Fibroblast of lung (primary cell): ENCODE results near the gene RNF115. TPM values are rescaled to one million over a fixed set of nuclear protein-coding genes. Genes with fewer than 3 reads are reported as not detected.

Experiments used
- DNase-seq, 2 donors: peaks; one replicate each; pipeline versions ENCODE4 v3.0.0 to v3.0.0-alpha.2; 2010; ENCODE audit warnings: low read depth in 2 of 2
- H2AFZ ChIP-seq: 2 replicates; pipeline ENCODE4 v1.5.1; 2012; ENCODE audit warnings: low read length, control low read depth, inconsistent platforms
- H3K27ac ChIP-seq: 2 replicates; pipeline ENCODE4 v1.5.1; 2011; ENCODE audit warnings: low read length, control low read depth; ENCODE audit not compliant: insufficient read depth
- H3K27me3 ChIP-seq: 2 replicates; pipeline ENCODE4 v1.5.1; 2011; ENCODE audit warnings: mild to moderate bottlenecking, low read length; ENCODE audit not compliant: control insufficient read depth, insufficient read depth
- H3K36me3 ChIP-seq: 2 replicates; pipeline ENCODE4 v1.5.1; 2011; ENCODE audit warnings: low read length; ENCODE audit not compliant: control insufficient read depth, insufficient read depth
- H3K4me1 ChIP-seq: 2 replicates; pipeline ENCODE4 v1.5.1; 2011; ENCODE audit warnings: low read length; ENCODE audit not compliant: control insufficient read depth, insufficient read depth; ENCODE audit errors: extremely low read depth
- H3K4me2 ChIP-seq: 2 replicates; pipeline ENCODE4 v1.5.1; 2011; ENCODE audit warnings: low read length, control low read depth; ENCODE audit not compliant: insufficient read depth; ENCODE audit errors: extremely low read depth
- H3K4me3 ChIP-seq, 4 experiments: fragments of 200-600 bp in 1 of 4; sonication (generic) in 1 of 4; replicated peaks in 1 of 4; 2 replicates each; pipeline ENCODE4 v1.5.1; 2011 to 2016; ENCODE audit warnings: low read length in 4 of 4, low read depth in 3 of 4, mild to moderate bottlenecking in 3 of 4, control low read depth in 2 of 4, inconsistent platforms in 1 of 4, mixed read lengths in 1 of 4; ENCODE audit not compliant: insufficient read depth in 1 of 4; ENCODE audit errors: control extremely low read depth in 1 of 4
- H3K79me2 ChIP-seq: 2 replicates; pipeline ENCODE4 v1.5.1; 2012; ENCODE audit warnings: mild to moderate bottlenecking, low read length, inconsistent platforms; ENCODE audit not compliant: control insufficient read depth, insufficient read depth
- H3K9ac ChIP-seq: 2 replicates; pipeline ENCODE4 v1.5.1; 2011; ENCODE audit warnings: mild to moderate bottlenecking, low read length, control low read depth; ENCODE audit not compliant: insufficient read depth
- H3K9me3 ChIP-seq: 2 replicates; pipeline ENCODE4 v1.5.1; 2012; ENCODE audit warnings: low read depth, low read length; ENCODE audit not compliant: control insufficient read depth, insufficient read depth
- H4K20me1 ChIP-seq: 2 replicates; pipeline ENCODE4 v1.5.1; 2011; ENCODE audit warnings: low read length; ENCODE audit not compliant: control insufficient read depth, insufficient read depth; ENCODE audit errors: extremely low read depth
- CTCF ChIP-seq, 2 donors: IDR thresholded peaks in 1 of 2; conservative IDR thresholded peaks in 1 of 2; 1 replicate in 1 of 2; 2 replicates in 1 of 2; pipeline ENCODE4 v1.5.1; 2011 to 2012; ENCODE audit warnings: low read length in 2 of 2, control low read depth in 1 of 2, inconsistent platforms in 1 of 2, low read depth in 1 of 2, mild to moderate bottlenecking in 1 of 2
- EZH2 ChIP-seq: IDR thresholded peaks from 2 replicates; pipeline ENCODE4 v1.5.1; 2012; ENCODE audit warnings: low read length, control low read depth, mild to moderate bottlenecking; ENCODE audit errors: missing control alignments
- polyA plus RNA-seq, 2 donors: library from polyadenylated mRNA; depleted of rRNA in 1 of 2; stranded (reverse) in 1 of 2; unstranded in 1 of 2; fragments of >200 nt; gene quantifications; 2 replicates each; pipeline ENCODE4 v1.2.1, GENCODE V29; 2011 to 2012; ENCODE audit warnings: missing spikeins in 1 of 2
- total RNA-seq: library from RNA; depleted of rRNA; stranded (reverse); fragments of >200 nt; gene quantifications from 2 replicates; pipeline ENCODE4 v1.2.1, GENCODE V29; 2014

Gene RNF115
- total and polyA plus RNA-seq, 2 donors (not counting 1 experiment from before 2014, with no cell fraction given), result 16.2 to 19.8 TPM

- no peaks in the 10 kb centered on the region for H3K9me3 ChIP-seq
- H3K27me3 ChIP-seq, result no peaks in the 10 kb centered on the region
- H3K4me2 ChIP-seq, result no peak overlapping the region
- no peak overlapping the region for H3K4me3 ChIP-seq
- H3K36me3 ChIP-seq, result peaks cover 19% of the 10 kb centered on the region
- no peak overlapping the region for H3K27ac ChIP-seq
- no peaks in the 10 kb centered on the region for H3K4me1 ChIP-seq
- H3K9ac ChIP-seq, result no peak overlapping the region
- no peak overlapping the region for H2AFZ ChIP-seq
- no peaks in the 10 kb centered on the region for H4K20me1 ChIP-seq
- TF ChIP-seq CTCF (conservative IDR thresholded peaks at IDR 0.05 in 1 of 2, IDR thresholded peaks at IDR 0.05 in 1 of 2; ENCODE audit: low read depth in 1 of 2, low read length in 2 of 2) (no peak), EZH2 (no peak)
- peaks cover 30% of the 10 kb centered on the region for H3K79me2 ChIP-seq
- DNase-seq, result no peak
Observed at GRCh38 chr1:145828367-145829026, 4.6 kb upstream of the RNF115 start.

DNA sequence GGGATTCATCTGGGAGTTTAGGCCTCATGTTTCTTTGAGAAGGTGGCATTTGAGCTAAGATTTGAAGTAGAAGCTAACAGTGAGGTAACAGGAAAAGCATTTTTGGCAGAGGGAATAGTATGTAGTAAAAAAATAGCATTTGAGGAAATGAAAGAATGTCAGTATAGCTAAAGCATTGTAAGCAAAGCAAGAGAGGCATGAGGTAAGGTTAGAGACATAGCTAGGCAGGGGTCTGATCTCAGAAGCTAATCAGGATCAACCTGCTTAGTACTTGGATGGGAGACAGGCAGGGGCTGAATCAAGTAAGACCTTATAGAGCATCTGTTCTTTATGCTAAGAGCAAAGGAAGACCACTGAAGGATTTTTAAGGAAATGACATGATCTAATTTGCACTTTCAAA lies 4.1 kb upstream of the RNF115 start:
- Histone ChIP-seq H3K79me2 (peaks cover 30% of the 10 kb centered on the region), H3K36me3 (peaks cover 17% of the 10 kb centered on the region)
- peak in 1 of 2 donors; percentile 12 for DNase-seq

DNA sequence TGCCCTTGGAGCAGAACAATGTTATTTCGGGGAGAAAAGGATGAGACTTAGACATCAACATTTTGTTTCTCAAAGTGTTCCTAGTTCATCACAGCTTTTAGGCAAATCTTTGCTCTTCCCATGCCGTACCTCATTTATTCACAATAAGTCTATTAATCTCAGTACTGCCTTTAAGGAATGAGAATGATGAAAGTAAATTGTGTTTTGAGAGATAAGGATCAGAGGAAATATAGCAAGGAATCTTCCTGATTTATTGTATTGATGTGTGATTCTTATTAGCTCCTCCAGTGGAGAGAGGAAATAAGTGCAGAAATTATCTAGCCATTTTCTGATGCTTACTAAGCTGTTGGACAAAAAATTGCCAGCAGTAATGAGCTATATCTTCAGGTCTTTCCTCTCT lies 2.1 kb upstream of the RNF115 start:
- peaks cover 14% of the 10 kb centered on the region for H3K36me3 ChIP-seq
- H3K9me3 ChIP-seq, result no peaks in the 10 kb centered on the region
- H3K4me2 ChIP-seq, result peak overlapping the region; percentile 16
- TF ChIP-seq CTCF (conservative IDR thresholded peaks at IDR 0.05 in 1 of 2, IDR thresholded peaks at IDR 0.05 in 1 of 2; ENCODE audit: low read depth in 1 of 2, low read length in 2 of 2) (no peak), EZH2 (no peak)
- H3K9ac ChIP-seq, result no peak overlapping the region
- H3K27me3 ChIP-seq, result no peaks in the 10 kb centered on the region
- no peak overlapping the region for H2AFZ ChIP-seq
- DNase-seq, result no peak
- no peaks in the 10 kb centered on the region for H3K4me1 ChIP-seq
- no peak overlapping the region for H3K4me3 ChIP-seq
- no peak overlapping the region for H3K27ac ChIP-seq
- H3K79me2 ChIP-seq, result peaks cover 30% of the 10 kb centered on the region
- no peaks in the 10 kb centered on the region for H4K20me1 ChIP-seq

More for the DNA sequence above, 4.1 kb upstream of the RNF115 start:
- Histone ChIP-seq H3K4me1 (no peaks in the 10 kb centered on the region), H3K27me3 (no peaks in the 10 kb centered on the region), H3K4me3 (no peak overlapping the region), H3K4me2 (no peak overlapping the region), H4K20me1 (no peaks in the 10 kb centered on the region), H3K9me3 (no peaks in the 10 kb centered on the region), H3K27ac (no peak overlapping the region), H3K9ac (no peak overlapping the region), H2AFZ (no peak overlapping the region)
- TF ChIP-seq CTCF (conservative IDR thresholded peaks at IDR 0.05 in 1 of 2, IDR thresholded peaks at IDR 0.05 in 1 of 2; ENCODE audit: low read depth in 1 of 2, low read length in 2 of 2) (no peak), EZH2 (no peak)
